H1 (cell line): Measurements from ENCODE around the gene DLG1. TPM values are rescaled to one million over a fixed set of nuclear protein-coding genes. Genes with fewer than 3 reads are reported as not detected.

ENCODE experiments used
- BRCA1 ChIP-seq: IDR thresholded peaks from 2 replicates; pipeline ENCODE4 v1.6.1; 2012; ENCODE audit warnings: low read depth, low read length, improper control_type of control experiment
- FOSL1 ChIP-seq: IDR thresholded peaks from 2 replicates; pipeline ENCODE4 v1.6.1; 2011; ENCODE audit warnings: mild to moderate bottlenecking, low read depth, low read length, moderate library complexity; ENCODE audit not compliant: insufficient read depth
- KDM1A ChIP-seq: fragments of 200-600, 300-600 bp; sonication (generic); IDR thresholded peaks from 2 replicates; pipeline ENCODE4 v1.7.1; 2016; ENCODE audit warnings: mild to moderate bottlenecking, low read length, borderline replicate concordance
- RAD21 ChIP-seq, 2 experiments: IDR thresholded peaks in 1 of 2; conservative IDR thresholded peaks in 1 of 2; 2 replicates each; pipeline ENCODE4 v1.6.1; 2011; ENCODE audit warnings: low read depth in 2 of 2, low read length in 2 of 2, improper control_type of control experiment in 1 of 2, inconsistent platforms in 1 of 2, mild to moderate bottlenecking in 1 of 2, moderate library complexity in 1 of 2
- polyA plus RNA-seq, 7 experiments: library from polyadenylated mRNA; depleted of rRNA in 3 of 7; stranded (reverse) in 5 of 7; unstranded in 2 of 7; fragments of >200 nt in 5 of 7; fragments of 200-250 nt in 2 of 7; gene quantifications; 1 replicate in 5 of 7; 2 replicates in 1 of 7; 4 replicates in 1 of 7; pipeline versions ENCODE4 v1.2.1 to v1.2.3, GENCODE V29; 2011 to 2013; ENCODE audit warnings: missing spikeins in 2 of 7, mixed read lengths in 2 of 7
- total RNA-seq: library from RNA; stranded (reverse); fragmentation: NEBNext Ultra II Directional; extraction: Animal tissue kit (Norgen Biotek cat#: 25700); gene quantifications from 2 replicates; pipeline ENCODE4 v1.2.1, GENCODE V29; 2021

DLG1 gene
- total and polyA plus RNA-seq, 2 of the 8 experiments (the other 6 are each of a cell fraction or from before 2014, with no cell fraction given), result 13.4 to 78.8 TPM

DNA sequence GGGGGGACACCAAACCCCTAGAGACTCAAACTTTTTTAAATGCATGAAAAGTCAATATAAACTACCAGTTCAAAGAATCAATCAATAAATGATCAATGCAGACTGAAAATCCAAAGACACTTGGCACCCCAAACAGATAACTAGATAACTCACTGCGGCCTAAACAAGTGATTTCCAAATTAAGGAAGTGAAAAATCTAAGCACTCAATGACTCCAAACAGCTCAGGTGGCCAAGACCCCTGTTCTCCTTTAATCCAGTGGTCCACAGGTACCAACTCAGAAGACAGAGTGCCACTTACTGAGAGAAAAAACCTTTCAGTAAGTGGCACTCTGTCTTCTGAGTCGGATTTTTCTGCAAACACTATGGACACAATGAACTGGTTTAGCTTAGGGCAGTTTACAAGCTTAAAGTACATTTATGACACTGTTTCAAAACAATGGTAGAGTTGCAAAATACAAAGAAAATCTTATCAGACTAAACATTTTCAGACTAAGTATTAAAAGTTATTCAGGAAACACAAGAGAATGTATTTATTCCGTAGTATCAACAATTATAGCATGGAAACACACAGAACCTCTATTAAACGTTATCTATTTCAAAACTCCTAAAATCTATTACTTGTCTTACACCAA is 4.7 kb downstream of the DLG1 start (continued):
- TF ChIP-seq BRCA1, result no peak
- no peak for TF ChIP-seq FOSL1
- TF ChIP-seq KDM1A, result no peak
- no peak for TF ChIP-seq RAD21 (IDR thresholded peaks at IDR 0.05 in 1 of 2, conservative IDR thresholded peaks at IDR 0.05 in 1 of 2; ENCODE audit: low read depth in 2 of 2, low read length in 2 of 2)
